ENCODE results near the gene SLC22A5. TPM values are rescaled to one million over a fixed set of nuclear protein-coding genes. Genes with fewer than 3 reads are reported as not detected.

Gene SLC22A5
- total and polyA plus RNA-seq, 2 of the 8 experiments (the other 6 are each of a cell fraction or from before 2014, with no cell fraction given) = 4.0 to 9.0 TPM

- Histone ChIP-seq H3K23ac (ENCODE audit: insufficient read length) (no peak overlapping the region), H3K27ac (ENCODE audit: low read depth, low read length) (no peak overlapping the region), H2BK15ac (ENCODE audit: low read length) (no peak overlapping the region), H3K4ac (replicated peaks; ENCODE audit: insufficient read length, low read depth, low read length) (no peak overlapping the region), H2AFZ (ENCODE audit: low read length) (no peak overlapping the region), H3K36me3 (ENCODE audit: control insufficient read depth in 2 of 4, insufficient read depth in 4 of 4, low read length in 3 of 4) (no peaks in the 10 kb centered on the region), H3K23me2 (ENCODE audit: low read depth, low read length) (no peaks in the 10 kb centered on the region), H3K9me3 (ENCODE audit: insufficient read depth in 2 of 2, low read depth in 1 of 2, low read length in 1 of 2) (no peaks in the 10 kb centered on the region), H3K56ac (replicated peaks; ENCODE audit: insufficient read length, low read depth, low read length) (no peak overlapping the region), H2BK120ac (replicated peaks; ENCODE audit: low read depth, low read length) (no peak overlapping the region), H3K79me2 (ENCODE audit: control insufficient read depth in 1 of 2, insufficient read depth in 2 of 2, low read length in 2 of 2) (no peaks in the 10 kb centered on the region), H4K8ac (ENCODE audit: extremely low read depth, insufficient read depth, low read length) (no peak overlapping the region), H3K4me3 (ENCODE audit: extremely low read depth in 1 of 4, insufficient read depth in 2 of 4, low read depth in 3 of 4, low read length in 4 of 4) (no peak overlapping the region), H3K27me3 (replicated peaks in 1 of 4; ENCODE audit: control insufficient read depth in 3 of 4, extremely low read depth in 1 of 4, insufficient read depth in 3 of 4, low read length in 3 of 4) (no peaks in the 10 kb centered on the region; a peak in 1 of 7 replicates), H4K5ac (ENCODE audit: insufficient read length, low read depth, low read length) (no peak overlapping the region), H3K4me1 (replicated peaks in 1 of 4; ENCODE audit: control insufficient read depth in 3 of 4, insufficient read depth in 4 of 4, low read length in 3 of 4) (peaks cover 0 to 7% (median 4%) of the 10 kb centered on the region in 4 experiments; a peak in 3 of 7 replicates), H3K79me1 (ENCODE audit: low read depth, low read length) (no peaks in the 10 kb centered on the region), H4K91ac (replicated peaks; ENCODE audit: insufficient read length, low read length) (no peak overlapping the region), H3K14ac (ENCODE audit: insufficient read length) (no peak overlapping the region), H3K4me2 (ENCODE audit: insufficient read depth in 1 of 2, low read depth in 2 of 2, low read length in 2 of 2) (no peak overlapping the region), H2BK5ac (ENCODE audit: low read depth, low read length) (no peak overlapping the region), H4K20me1 (replicated peaks in 1 of 2; ENCODE audit: control insufficient read depth in 1 of 2, insufficient read depth in 2 of 2, low read length in 2 of 2) (no peaks in the 10 kb centered on the region), H2BK12ac (ENCODE audit: low read depth, low read length) (no peak overlapping the region), H2BK20ac (ENCODE audit: low read length) (no peak overlapping the region), H2AK5ac (ENCODE audit: low read depth, low read length) (no peak overlapping the region), H3K9ac (replicated peaks in 1 of 4; ENCODE audit: extremely low read depth in 1 of 4, low read depth in 3 of 4, low read length in 3 of 4) (no peak overlapping the region), H3K18ac (ENCODE audit: extremely low read depth, low read length) (no peak overlapping the region)
- POLR2A ChIA-PET (ENCODE audit: partially characterized antibody) = interaction anchor here (1.0 to 3.8 kb wide), 5 partner anchors 10 to 53 kb away, joined by 3 to 11 read pairs (median 4); partner anchors contain the start of gene IRF1
- TF ChIP-seq NANOG (IDR thresholded peaks at IDR 0.05; ENCODE audit: insufficient read depth, low read depth, low read length, poor library complexity, severe bottlenecking) (no peak), HDAC2 (IDR thresholded peaks at IDR 0.05; ENCODE audit: borderline replicate concordance in 1 of 2, low read depth in 2 of 2, low read length in 2 of 2) (no peak), EZH2 (IDR thresholded peaks at IDR 0.05; ENCODE audit: low read depth, low read length, severe bottlenecking) (no peak)
- FAIRE-seq = no peak
- no peak for DNase-seq (ENCODE audit: low read depth in 1 of 2, low spot score in 2 of 2)
- 100% methylated on average over 3 of the region's 3 CpGs; no CpG with 5 or more reads in 1 of the 2 experiments for WGBS, 2 experiments (ENCODE audit: extremely low coverage in 1 of 2, insufficient coverage in 1 of 2, insufficient read length in 1 of 2, insufficient replicate concordance in 2 of 2, low coverage in 1 of 2, low lambda C conversion rate in 2 of 2, missing lambda C conversion rate in 1 of 2)
- CTCF ChIA-PET (ENCODE audit: partially characterized antibody) = interaction anchor here (0.7 to 3.1 kb wide), 6 partner anchors 10 to 64 kb away, joined by 3 to 20 read pairs (median 3); no protein-coding TSS in a partner anchor
Observed at GRCh38 chr5:132436936-132437335, 67.4 kb downstream of the SLC22A5 start.

Data from H1 (cell line).